HUES64 (cell line): Measurements from ENCODE around the gene C9orf57.

Experiments
- H3K27ac ChIP-seq: 2 replicates; pipeline ENCODE4 v1.7.0; 2013; ENCODE audit warnings: low read depth, low read length, inconsistent platforms
- H3K27me3 ChIP-seq: 2 replicates; pipeline ENCODE4 v1.6.1; 2013; ENCODE audit warnings: mild to moderate bottlenecking, low read length; ENCODE audit not compliant: insufficient read depth
- H3K36me3 ChIP-seq: 2 replicates; pipeline ENCODE4 v1.6.1; 2013; ENCODE audit warnings: mild to moderate bottlenecking, low read length; ENCODE audit not compliant: insufficient read depth
- H3K4me1 ChIP-seq: 2 replicates; pipeline ENCODE4 v1.6.1; 2013; ENCODE audit warnings: mild to moderate bottlenecking, low read length, moderate library complexity; ENCODE audit not compliant: insufficient read depth
- H3K4me3 ChIP-seq: 2 replicates; pipeline ENCODE4 v1.5.1; 2013; ENCODE audit warnings: mild to moderate bottlenecking, low read length, moderate library complexity
- H3K9ac ChIP-seq: 2 replicates; pipeline ENCODE4 v1.6.1; 2013; ENCODE audit warnings: mild to moderate bottlenecking, low read depth, low read length
- H3K9me3 ChIP-seq: 2 replicates; pipeline ENCODE4 v1.6.1; 2013; ENCODE audit warnings: low read depth, low read length; ENCODE audit not compliant: insufficient read depth
- WGBS: fragments of 150-250, 120-280 bp; methylation state at CpG from one replicate; pipeline ENCODE4 v1.1.7; 2013; ENCODE audit warnings: missing lambda C conversion rate; 5-methylcytosine and 5-hydroxymethylcytosine counted together

The C9orf57 gene

DNA sequence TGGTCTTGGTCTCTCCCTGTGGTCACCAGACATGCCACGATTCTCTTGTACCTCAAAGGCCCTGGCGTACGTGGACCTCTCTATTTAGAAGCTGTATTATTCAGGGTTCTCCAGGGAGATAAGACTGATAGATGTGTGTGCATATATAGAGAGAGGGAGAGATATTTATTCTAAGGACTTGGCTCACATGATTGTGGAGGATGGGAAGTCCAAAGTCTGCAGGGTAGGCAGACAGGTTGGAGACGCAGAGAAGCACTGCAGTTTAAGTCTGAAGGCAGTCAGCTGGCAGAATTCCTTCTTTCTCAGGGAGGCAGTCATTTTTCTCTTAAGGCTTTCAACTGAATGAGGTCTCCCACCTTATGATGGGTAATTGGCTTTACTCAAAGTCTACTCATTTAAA, 16.3 kb downstream of the C9orf57 start:
- Histone ChIP-seq H3K27me3 (no peaks in the 10 kb centered on the region), H3K9ac (no peak overlapping the region), H3K4me3 (no peak overlapping the region), H3K27ac (no peak overlapping the region), H3K4me1 (no peaks in the 10 kb centered on the region), H3K36me3 (no peaks in the 10 kb centered on the region), H3K9me3 (no peaks in the 10 kb centered on the region)
- WGBS = 94% methylated on average over 4 of the region's 4 CpGs

DNA sequence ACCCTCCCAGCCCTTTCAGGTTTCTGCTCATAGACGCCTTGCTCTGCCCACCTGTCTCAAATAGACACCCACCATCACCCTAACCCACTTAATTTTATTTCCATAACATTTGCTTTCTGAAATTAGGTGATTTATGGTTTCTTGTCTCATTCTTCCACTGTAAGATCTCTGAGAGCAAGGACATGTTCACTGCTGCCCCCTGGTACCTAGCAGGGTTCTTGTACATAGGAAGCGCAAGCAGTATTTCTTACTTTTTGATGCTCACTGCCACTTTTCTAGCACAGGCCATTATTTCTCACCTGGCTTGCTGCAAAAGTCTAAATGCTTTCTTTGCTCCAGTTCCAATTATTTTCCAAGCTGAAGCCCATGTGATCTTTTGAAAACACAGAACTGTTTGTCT, 16.8 kb downstream of the C9orf57 start:
- 92% methylated on average over 2 of the region's 2 CpGs for WGBS
- H3K27ac ChIP-seq = no peak overlapping the region
- H3K9ac ChIP-seq = no peak overlapping the region
- no peaks in the 10 kb centered on the region for H3K27me3 ChIP-seq
- H3K36me3 ChIP-seq = no peaks in the 10 kb centered on the region
- no peaks in the 10 kb centered on the region for H3K4me1 ChIP-seq
- no peaks in the 10 kb centered on the region for H3K9me3 ChIP-seq
- H3K4me3 ChIP-seq = no peak overlapping the region

DNA sequence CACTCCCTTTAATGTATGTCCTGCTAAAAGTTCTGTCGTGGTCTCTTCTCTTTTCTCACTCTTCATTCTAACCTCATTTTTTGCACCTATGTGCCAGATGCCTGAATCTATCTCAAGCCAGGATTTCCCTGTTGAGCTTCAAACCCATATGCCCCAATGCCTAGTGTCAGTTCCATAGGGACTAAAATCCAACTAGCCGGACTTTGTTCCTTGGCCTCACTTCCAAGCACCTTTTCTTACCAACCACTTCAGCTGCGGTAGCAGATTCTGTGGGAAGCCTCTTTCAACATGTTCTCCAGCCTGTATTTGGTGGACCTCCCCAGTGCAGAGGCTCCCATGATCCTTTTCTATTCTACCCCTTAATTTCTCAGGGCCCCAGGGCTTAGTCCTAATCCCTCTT, 17.5 kb downstream of the C9orf57 start:
- Histone ChIP-seq H3K36me3 (no peaks in the 10 kb centered on the region), H3K9me3 (no peaks in the 10 kb centered on the region), H3K9ac (no peak overlapping the region), H3K27ac (no peak overlapping the region), H3K4me1 (no peaks in the 10 kb centered on the region), H3K27me3 (no peaks in the 10 kb centered on the region), H3K4me3 (no peak overlapping the region)
- 95% methylated on average over 3 of the region's 3 CpGs for WGBS

- H3K27ac ChIP-seq = no peak overlapping the region
- no peaks in the 10 kb centered on the region for H3K4me1 ChIP-seq
- H3K36me3 ChIP-seq = no peaks in the 10 kb centered on the region
- 97% methylated on average over 7 of the region's 7 CpGs for WGBS
- H3K9me3 ChIP-seq = no peaks in the 10 kb centered on the region
- no peak overlapping the region for H3K4me3 ChIP-seq
- H3K9ac ChIP-seq = no peak overlapping the region
- no peaks in the 10 kb centered on the region for H3K27me3 ChIP-seq
Observed at GRCh38 chr9:72041775-72042194, 18.6 kb downstream of the C9orf57 start.

DNA sequence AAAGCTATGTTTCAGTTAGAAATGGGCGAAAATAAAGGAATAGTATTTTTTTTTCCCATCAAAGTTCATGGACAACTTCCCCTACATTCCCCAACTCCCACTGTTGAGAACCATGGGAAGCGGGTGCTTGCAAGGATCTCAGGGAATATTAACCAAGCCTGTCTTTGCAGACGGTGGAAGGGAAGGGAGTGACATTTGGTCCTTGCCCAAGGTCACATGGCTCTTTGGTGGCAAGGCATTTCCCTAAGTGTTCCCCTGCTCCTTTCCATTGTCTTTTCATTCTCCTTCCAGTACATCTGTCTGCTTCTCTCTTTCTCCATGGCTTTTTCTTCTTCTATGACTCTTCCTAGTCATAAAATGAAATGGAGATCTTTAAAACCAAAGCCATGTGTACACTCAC, 19.0 kb downstream of the C9orf57 start:
- no peaks in the 10 kb centered on the region for H3K4me1 ChIP-seq
- no peak overlapping the region for H3K4me3 ChIP-seq
- no peak overlapping the region for H3K27ac ChIP-seq
- no peaks in the 10 kb centered on the region for H3K9me3 ChIP-seq
- WGBS = 92% methylated on average over 2 of the region's 3 CpGs
- no peaks in the 10 kb centered on the region for H3K36me3 ChIP-seq
- no peaks in the 10 kb centered on the region for H3K27me3 ChIP-seq
- H3K9ac ChIP-seq = no peak overlapping the region

- H3K27ac ChIP-seq = no peak overlapping the region
- no peaks in the 10 kb centered on the region for H3K36me3 ChIP-seq
- H3K9ac ChIP-seq = no peak overlapping the region
- H3K4me3 ChIP-seq = no peak overlapping the region
- no peaks in the 10 kb centered on the region for H3K4me1 ChIP-seq
- 96% methylated on average over 8 of the region's 8 CpGs for WGBS
- no peaks in the 10 kb centered on the region for H3K27me3 ChIP-seq
- H3K9me3 ChIP-seq = no peaks in the 10 kb centered on the region
Observed at GRCh38 chr9:72039532-72039931, 20.9 kb downstream of the C9orf57 start.

DNA sequence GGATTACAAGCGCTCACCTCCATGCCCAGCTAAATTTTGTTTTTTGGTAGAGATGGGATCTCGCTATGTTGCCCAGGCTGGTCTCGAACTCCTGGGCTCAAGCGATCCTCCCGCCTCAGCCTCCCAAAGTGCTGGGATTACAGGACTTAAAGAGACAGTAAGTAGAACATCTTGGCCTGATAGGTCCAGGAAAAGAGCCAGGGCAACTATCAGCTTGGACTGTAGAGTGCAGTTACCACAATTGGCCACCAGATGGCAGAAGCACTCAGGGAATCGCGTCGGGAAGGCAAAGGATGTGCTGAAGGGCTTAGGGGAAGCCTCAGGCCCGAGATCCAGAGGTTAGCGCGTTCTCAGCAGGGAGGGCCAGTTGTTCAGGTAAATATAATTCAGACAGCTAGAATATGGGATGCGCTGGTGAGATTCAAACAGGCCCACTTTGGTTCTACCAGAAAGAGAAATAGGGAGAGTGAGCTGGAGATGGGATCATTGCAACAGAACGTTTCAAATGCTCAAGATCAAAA, 21.5 kb downstream of the C9orf57 start:
- no peak overlapping the region for H3K27ac ChIP-seq
- WGBS = 24% methylated on average over 13 of the region's 13 CpGs
- no peak overlapping the region for H3K9ac ChIP-seq
- no peaks in the 10 kb centered on the region for H3K27me3 ChIP-seq
- no peaks in the 10 kb centered on the region for H3K4me1 ChIP-seq
- no peaks in the 10 kb centered on the region for H3K9me3 ChIP-seq
- H3K36me3 ChIP-seq = no peaks in the 10 kb centered on the region
- no peak overlapping the region for H3K4me3 ChIP-seq

DNA sequence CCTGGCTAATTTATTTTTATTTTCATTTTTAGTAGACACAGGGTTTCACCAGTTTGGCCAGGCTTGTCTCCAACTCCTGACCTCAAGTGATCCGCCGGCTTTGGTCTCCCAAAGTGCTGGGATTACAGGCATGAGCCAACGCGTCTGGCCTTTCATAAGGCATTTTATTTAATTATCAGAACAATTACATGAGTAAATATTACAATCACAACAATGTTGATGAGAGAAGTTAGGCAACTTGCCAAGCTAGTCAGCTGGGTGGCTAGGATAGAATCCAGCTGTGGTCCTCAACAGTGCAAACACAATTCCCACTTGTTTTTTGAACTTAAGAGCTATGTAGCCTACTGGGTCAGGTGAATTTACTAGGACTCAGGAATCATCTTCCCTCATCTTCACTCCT, 22.0 kb downstream of the C9orf57 start:
- H3K9ac ChIP-seq = no peak overlapping the region
- H3K4me1 ChIP-seq = no peaks in the 10 kb centered on the region
- WGBS = 99% methylated on average over 4 of the region's 4 CpGs
- no peaks in the 10 kb centered on the region for H3K9me3 ChIP-seq
- H3K27ac ChIP-seq = no peak overlapping the region
- no peaks in the 10 kb centered on the region for H3K36me3 ChIP-seq
- no peak overlapping the region for H3K4me3 ChIP-seq
- H3K27me3 ChIP-seq = no peaks in the 10 kb centered on the region

DNA sequence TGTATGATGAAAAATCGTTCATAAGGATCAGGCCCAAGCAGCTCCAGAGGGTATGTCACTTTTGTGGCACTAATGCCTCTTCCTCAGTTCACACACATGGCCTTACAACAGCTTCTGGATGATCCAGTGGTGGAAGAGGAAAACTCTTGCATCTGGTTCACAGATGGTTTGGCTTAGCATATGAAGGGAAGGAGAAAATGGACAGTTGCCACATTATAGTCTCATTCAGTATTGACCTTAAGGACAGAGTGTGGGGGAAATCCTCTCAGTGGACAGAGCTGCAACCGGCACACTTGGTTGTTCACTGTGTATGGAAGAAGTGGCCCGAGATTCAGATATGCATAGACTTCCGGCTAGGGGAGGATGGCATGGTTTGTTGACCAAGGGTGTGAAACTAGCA, 22.8 kb downstream of the C9orf57 start:
- Histone ChIP-seq H3K4me1 (no peaks in the 10 kb centered on the region), H3K9me3 (no peaks in the 10 kb centered on the region), H3K36me3 (no peaks in the 10 kb centered on the region), H3K27ac (no peak overlapping the region), H3K9ac (no peak overlapping the region), H3K27me3 (no peaks in the 10 kb centered on the region), H3K4me3 (no peak overlapping the region)
- WGBS = 90% methylated on average over 4 of the region's 4 CpGs

- Histone ChIP-seq H3K4me3 (no peak overlapping the region), H3K9ac (no peak overlapping the region), H3K9me3 (no peaks in the 10 kb centered on the region), H3K27me3 (no peaks in the 10 kb centered on the region), H3K4me1 (no peaks in the 10 kb centered on the region), H3K27ac (no peak overlapping the region), H3K36me3 (no peaks in the 10 kb centered on the region)
- WGBS = 83% methylated on average over 1 of the region's 2 CpGs
Observed at GRCh38 chr9:72030767-72031166, 29.6 kb downstream of the C9orf57 start.

DNA sequence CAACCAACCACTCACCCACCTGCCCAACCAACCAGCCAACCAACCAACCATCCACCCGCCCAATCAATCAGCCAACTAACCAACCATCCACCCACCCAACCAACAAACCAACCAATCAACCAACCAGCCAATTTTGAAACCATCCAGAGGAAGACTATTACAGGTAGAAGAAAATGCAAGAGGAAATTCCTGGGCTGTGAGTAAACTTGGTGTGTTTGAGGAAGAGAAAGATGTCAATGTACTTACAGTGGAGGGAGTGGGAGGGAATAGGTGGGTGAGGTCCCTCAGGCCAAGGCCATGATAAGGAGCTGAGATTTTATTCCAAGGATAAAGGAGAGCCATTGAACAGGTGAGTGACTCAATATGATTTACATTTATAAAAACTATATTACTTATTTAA, 30.4 kb downstream of the C9orf57 start:
- Histone ChIP-seq H3K27ac (no peak overlapping the region), H3K9me3 (no peaks in the 10 kb centered on the region), H3K4me1 (no peaks in the 10 kb centered on the region), H3K9ac (no peak overlapping the region), H3K27me3 (no peaks in the 10 kb centered on the region), H3K36me3 (no peaks in the 10 kb centered on the region), H3K4me3 (no peak overlapping the region)
- 86% methylated on average over 1 of the region's 1 CpG for WGBS

DNA sequence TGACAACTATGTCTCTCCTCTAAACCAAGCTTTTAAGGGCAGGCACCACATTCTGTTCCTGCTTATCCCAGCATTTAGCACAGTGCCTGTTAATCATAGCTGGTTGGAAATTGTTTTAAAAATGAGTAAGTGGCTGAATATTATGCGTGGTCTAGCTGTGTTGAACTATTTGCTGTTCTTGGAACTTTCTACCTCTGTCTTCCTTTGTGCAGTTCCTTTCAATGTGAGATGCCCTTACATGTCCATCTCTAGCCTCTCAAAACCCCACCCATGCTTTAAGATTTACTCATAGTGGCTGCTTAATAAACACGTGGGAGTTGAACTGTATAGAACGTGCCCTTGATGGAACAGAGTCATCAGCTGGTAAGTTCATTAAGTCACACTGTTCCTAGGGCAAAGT, 34.5 kb downstream of the C9orf57 start:
- Histone ChIP-seq H3K27ac (no peak overlapping the region), H3K36me3 (no peaks in the 10 kb centered on the region), H3K9ac (no peak overlapping the region), H3K4me1 (no peaks in the 10 kb centered on the region), H3K27me3 (no peaks in the 10 kb centered on the region), H3K4me3 (no peak overlapping the region), H3K9me3 (no peaks in the 10 kb centered on the region)
- 90% methylated on average over 3 of the region's 3 CpGs for WGBS
